GM19023 (cell line): ENCODE results near the gene RAB11A.
A peak's percentile ranks its signal among the peaks of the same experiment; 100 is the strongest.
"Not testable (repeated sequence)": the region's sequence is repeated elsewhere in the genome, so short reads cannot be mapped to it uniquely, and the experiment has no call there.

ENCODE experiments used
- ATAC-seq: cut with Tn5 transposase; IDR thresholded peaks from one replicate; pipeline ENCODE4 v1.9.1; 2021; ENCODE audit warnings: mild to moderate bottlenecking, moderate library complexity; ENCODE audit not compliant: unreplicated experiment

RAB11A gene

DNA sequence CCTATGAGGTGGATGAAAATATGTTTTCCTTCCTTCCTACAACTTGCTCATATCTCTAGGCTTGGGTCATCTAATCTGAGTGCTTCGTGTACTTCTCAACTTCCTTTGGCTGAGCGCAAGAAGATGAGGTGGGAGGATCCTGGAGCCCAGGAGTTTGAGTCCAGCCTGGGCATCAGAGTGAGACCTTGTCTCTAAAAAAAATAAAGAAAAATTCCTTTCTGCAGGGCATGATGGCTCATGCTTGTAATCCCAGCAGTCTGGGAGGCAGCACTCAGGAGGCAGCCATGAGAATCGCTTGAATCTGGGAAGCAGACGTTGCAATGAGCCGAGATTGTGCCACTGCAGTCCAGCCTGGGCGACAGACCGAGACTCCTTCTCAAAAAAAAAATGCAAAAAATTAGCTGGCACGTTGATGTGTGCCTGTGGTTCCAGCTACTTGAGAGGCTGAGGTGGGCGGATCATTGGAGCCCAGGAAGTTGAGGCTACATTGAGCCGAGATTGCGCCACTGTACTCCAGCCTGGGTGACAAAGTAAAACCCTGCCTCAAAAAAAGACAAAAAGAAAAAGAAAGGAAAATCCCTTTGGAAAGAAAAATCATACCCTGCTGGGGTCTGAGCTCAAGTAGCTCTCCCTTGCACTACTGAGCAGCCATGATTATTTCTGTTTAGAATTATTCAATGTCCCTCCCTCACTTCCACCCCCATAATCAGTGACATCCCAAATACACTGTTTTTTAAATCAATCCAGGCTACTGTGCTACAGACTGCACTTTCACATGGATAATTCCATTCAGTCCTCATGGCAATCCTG lies 28.0 kb upstream of the RAB11A start:
- no peak for ATAC-seq

DNA sequence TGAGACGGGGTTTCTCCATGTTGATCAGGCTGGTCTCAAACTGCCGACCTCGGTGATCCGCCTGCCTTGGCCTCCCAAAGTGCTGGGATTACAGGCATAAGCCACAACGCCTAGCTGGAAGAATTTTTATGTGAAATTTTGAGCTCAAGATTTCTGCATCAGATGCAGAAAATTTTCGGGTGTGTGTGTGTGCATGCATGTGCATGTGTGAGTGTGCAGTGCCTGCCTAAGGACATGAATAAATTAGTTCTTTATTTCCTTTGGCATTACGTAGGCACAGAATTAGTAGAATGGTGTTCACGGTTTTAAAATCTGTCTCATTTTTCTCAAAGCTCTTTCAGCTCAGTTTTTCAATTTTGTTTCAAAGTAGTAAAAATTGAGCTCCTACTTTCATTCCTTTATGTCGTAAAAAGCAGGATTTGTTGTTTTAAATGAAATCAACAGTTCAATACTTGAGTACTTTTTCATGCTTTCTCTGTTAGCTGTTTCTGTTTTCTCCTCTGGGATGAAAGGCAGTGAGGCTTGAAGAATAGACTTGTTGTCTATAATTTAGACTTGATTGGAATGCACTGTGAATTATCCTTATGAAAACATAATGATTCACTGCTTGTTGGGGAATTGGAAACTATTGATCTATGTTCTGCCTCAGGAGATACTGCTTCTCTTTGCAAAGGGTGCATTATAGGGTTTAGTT lies 23.3 kb upstream of the RAB11A start:
- ATAC-seq: no peak

DNA sequence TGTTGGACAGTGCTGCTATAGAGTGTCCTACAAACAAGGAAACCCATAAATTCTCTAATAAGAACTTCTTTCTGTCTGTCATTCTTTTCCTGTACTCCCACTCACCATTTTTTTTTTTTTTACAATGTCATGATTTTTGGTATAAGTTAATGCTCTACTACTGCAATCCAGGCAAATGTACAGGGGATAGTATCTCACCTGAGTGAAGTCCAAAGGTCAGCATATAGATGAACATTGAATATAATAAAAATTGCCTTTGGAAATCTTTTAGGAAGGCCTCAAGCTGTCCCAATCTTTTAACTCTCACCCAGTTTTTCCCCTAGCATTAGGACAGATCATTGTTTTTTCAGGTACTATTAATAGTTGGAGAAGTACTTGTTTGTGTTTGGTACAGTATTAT lies 21.3 kb upstream of the RAB11A start:
- ATAC-seq: no peak

GRCh38 chr15:65851981-65852380 lies 17.3 kb upstream of the RAB11A start:
- no peak for ATAC-seq

GRCh38 chr15:65856821-65857455 lies 12.4 kb upstream of the RAB11A start:
- no peak for ATAC-seq

DNA sequence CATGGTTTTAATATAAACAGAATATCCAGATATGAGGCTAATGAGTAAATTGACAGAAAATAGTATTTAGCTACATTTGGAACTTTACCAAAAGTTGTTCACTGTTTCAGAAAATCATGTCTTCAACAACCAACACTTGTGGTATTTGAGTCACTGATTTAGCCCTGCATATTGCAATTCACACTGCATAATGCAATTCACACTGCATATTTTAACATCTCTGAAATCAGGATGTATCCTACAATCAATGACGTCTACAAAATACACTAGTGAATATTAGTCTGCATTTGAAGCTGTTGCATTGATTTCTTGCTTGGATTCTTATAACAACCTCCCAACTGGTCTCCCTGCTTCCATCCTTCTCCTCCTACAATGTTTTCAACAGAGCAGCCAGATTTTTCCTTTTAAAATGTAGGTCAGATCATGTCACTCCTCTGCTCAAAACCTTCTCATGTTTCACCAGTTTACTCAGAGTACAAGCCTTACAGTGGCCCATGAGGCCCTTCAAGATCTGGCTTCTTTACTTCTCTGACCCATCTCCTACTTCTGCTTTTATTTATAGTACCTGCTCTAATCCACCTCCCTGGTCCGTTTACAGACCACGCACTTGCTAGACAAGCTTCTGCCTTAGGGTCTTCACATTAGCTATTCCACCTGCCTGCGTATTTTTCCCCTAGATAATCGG lies 11.4 kb upstream of the RAB11A start:
- ATAC-seq: no peak

DNA sequence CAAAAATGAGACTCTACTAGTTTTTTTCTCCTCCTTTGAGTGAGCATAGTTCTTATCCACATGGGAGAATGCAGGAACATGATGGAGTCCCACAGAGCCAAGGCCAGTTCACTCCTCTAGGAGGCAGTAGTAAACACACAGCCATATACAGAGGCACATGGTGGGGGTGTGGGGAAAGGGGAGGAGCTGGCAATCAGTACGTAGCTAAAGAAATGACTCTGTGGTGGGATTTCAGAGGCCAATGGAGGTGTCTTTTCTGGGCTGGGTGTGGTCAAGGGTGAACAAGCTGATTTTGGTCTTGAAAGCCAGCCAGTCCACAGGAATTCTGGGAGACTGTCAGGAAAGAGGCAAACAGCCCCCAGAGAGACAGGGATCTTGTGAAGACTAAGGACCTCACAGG lies 6.6 kb upstream of the RAB11A start:
- ATAC-seq: peak; percentile 54

GRCh38 chr15:65863106-65863505 lies 6.2 kb upstream of the RAB11A start:
- no peak for ATAC-seq

- no peak for ATAC-seq
Measured at GRCh38 chr15:65867244-65867643, 2.0 kb upstream of the RAB11A start.

- ATAC-seq: not testable (repeated sequence)
Measured at GRCh38 chr15:65867933-65868332, 1.4 kb upstream of the RAB11A start.

- ATAC-seq: no peak
Measured at GRCh38 chr15:65868546-65869125, 655 bp upstream of the RAB11A start.

DNA sequence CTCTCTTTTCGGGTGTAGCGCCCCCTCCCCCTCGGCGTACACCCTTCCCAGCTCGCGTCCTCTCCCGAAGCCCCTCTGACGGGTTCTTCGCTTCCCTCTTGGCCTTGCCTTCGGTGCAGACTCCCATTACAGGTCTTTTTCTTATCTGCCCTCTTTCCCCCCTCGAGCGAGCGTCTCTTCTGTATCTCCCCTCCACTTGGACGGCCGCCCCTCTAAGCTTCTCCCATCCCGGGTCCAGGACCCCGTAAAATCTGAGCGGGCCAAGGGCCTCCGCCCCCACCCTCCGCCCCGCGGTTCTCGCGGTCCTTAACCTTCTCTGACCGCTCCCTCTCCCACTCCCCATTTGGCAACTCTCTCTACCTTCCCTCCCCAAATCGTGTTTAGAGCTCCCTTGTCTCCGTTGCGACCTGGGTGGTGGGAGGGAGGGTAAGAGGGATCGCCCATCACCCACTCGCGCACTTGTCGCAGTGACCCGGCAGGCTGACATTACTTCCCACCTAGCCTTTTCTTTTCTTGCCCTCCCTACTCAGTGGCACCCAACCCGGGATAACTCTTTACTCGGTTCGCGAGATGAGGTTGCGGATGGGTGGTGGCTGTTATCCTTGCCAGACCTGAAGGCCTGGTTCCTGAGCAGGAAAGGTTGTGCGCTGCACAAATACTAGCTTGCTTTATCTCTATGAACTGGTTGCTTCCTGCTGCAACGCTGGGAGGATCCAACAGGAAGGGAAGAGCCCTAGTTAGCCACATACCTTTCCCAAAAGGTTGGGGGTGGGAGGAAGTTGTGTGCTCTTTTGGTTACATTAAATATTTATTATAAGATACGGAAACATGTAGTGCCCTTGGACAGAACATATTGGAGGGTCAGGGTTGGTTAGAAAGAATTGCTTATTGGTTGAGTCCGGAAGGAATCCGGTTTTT lies 922 bp downstream of the RAB11A start:
- peak; percentile 16 for ATAC-seq

DNA sequence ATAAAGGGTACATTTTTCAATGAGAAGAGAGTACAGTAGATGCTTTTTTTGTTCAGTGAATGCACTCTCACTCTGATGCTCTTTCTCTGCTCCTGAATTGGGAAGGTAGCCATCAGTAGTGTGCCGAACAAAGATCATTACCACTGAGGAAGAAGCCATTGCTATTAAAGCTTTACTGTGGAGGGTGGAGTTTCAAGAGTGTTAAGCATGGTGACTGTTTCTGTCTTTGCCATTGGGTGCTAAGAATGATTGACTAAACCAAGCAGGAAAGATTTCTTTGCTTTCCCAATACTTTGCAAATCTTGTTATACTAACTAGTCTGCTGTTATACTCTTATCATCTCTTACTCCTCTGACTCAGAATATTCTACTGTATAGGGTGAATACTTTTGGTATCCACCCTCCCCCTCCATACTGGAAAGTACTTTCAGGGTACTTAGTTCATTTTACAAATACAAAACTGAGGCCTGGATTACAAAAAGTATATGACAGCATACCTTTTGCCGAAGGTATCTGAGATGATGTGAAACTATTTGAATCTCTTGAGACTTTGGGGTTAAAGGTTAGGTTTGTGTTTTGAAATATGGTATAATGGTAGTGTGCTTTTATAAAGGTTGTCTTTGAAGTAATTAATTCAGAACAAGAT lies 1.7 kb downstream of the RAB11A start:
- no peak for ATAC-seq

DNA sequence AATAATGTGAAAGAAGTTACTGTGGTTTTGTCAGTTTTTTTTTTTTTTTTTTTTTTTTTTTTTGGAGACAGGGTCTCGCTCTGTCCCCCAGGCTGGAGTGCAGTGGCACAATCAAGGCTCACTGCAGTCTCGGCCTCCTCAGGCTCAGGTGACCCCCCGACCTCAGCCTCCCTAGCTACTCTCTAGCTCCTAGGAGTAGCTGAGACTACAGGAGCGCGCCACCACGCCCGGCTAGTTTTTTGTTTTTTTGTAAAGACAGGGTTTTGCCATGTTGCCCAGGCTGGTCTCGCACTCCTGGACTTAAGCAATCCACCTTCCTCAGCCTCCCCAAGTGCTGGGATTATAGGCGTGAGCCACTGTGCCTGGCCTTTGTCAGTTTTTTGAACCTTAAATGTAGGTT lies 2.6 kb downstream of the RAB11A start:
- not testable (repeated sequence) for ATAC-seq

DNA sequence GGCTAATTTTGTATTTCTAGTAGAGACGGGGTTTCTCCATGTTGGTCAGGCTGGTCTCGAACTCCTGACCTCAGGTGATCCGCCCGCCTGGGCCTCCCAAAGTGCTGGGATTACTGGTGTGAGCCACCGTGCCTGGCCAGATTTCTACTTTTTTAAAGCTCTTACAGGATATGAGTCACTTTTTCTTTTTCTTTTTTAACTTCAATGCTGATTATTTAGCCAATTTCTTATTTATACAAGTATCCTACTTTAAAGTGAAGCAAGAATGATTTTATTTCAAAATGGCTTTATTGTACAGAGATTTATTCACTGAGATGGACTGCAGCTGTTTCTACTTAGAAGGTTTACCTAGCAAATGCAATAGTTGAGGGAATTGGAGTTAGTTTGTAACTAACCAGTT lies 3.3 kb downstream of the RAB11A start:
- not testable (repeated sequence) for ATAC-seq

- no peak for ATAC-seq
Measured at GRCh38 chr15:65873256-65873655, 4.0 kb downstream of the RAB11A start.

DNA sequence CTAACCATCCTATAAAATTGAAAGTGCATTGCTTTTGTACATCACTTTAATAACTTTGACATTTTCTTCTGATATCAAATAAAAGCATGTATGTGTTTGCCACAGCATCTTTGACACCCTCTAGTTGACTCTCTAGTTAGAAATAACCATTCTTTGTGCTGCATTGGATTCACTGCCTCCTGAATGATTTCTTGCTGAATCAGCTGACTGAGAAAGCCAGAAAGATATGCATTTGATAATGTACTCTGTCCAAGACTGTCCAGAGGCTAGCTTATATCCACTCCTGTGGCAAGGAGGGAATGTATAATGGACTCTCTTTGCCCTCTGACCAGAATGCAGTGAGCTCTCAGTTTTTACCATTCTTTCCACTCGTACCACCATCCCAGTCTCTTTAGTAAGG lies 6.2 kb downstream of the RAB11A start:
- ATAC-seq: no peak

- ATAC-seq: no peak
Measured at GRCh38 chr15:65877749-65878148, 8.5 kb downstream of the RAB11A start.

DNA sequence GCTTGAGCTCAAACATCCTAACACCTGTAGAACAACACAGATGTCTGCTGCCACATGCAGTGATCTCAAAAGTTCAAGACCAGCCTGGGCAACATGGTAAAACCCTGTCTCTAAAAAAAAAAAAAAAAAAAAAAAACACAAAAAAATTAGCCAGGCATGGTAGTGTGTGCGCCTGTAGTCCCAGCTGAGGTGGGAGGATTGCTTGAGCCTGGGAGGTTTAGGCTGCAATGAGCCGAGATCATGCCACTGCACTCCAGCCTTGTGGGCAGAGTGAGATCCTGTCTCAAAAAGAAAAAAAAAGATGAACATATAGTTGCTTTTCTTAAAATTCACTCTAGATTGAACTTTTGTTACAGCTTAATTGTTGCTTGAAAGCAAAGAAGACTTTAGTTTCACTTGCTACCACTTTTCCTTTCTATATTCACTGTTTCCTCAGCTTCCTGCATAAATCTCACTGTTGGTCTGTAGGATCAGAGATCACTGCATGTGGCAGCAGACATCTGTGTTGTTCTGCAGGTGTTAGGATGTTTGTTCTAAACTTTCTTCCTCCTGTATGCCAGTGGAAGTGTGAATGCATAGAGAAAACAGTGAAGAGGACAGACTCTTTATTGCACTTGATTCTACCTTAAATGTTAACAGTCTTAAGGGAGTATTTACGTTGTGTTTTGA lies 12.6 kb downstream of the RAB11A start:
- no peak for ATAC-seq
